C4-2B (cell line): ENCODE results near the gene EMX1.
A peak's percentile ranks its signal among the peaks of the same experiment; 100 is the strongest.

Source experiments
- ZFX ChIP-seq: fragments of 450-650 bp; IDR thresholded peaks from 2 replicates; pipeline ENCODE4 v1.6.1; 2017
- TF ChIP-seq, protein P1 (sequence below): fragments of 450-650 bp; conservative IDR thresholded peaks from 2 replicates; pipeline ENCODE4 v1.5.1; 2017; ENCODE audit warnings: mild to moderate bottlenecking

DNA sequence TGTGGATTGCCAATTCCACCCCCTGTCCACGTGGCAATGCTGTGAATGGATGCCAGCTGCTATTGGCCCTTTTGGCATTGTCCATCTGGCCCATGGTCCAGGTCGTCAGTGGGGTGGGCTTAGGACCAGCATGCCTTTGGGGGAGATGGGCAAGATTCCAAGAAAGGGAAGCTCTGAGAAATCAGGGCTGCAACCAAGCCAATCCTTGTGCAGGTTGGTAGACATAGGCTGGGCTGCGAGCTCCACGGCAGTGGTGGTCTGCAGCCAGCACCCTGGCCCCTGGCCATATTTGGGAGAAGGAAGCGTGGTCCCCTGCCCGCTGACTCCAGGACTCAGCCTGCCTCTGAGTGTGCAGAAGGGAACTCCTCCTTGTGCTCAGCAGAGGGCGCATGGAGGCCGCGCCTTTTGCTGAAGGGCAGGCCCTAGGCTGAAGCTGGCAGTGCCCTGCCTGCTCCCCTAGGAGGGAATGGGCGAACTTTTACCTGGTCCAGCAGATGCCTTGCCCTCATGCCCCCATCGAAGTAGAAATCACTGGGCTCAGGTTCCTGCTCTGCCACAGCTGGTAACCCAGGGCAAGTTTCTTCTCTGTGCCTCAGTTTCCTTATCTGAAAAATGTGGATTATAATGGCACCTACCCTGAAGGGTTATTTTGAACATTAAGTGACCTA is 24.7 kb upstream of the EMX1 start:
- TF ChIP-seq, protein P1, sequence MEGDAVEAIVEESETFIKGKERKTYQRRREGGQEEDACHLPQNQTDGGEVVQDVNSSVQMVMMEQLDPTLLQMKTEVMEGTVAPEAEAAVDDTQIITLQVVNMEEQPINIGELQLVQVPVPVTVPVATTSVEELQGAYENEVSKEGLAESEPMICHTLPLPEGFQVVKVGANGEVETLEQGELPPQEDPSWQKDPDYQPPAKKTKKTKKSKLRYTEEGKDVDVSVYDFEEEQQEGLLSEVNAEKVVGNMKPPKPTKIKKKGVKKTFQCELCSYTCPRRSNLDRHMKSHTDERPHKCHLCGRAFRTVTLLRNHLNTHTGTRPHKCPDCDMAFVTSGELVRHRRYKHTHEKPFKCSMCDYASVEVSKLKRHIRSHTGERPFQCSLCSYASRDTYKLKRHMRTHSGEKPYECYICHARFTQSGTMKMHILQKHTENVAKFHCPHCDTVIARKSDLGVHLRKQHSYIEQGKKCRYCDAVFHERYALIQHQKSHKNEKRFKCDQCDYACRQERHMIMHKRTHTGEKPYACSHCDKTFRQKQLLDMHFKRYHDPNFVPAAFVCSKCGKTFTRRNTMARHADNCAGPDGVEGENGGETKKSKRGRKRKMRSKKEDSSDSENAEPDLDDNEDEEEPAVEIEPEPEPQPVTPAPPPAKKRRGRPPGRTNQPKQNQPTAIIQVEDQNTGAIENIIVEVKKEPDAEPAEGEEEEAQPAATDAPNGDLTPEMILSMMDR = peak; percentile 67
- no peak for TF ChIP-seq ZFX
